ENCODE measurements around the gene EPHA10. TPM values are rescaled to one million over a fixed set of nuclear protein-coding genes. Genes with fewer than 3 reads are reported as not detected.
A peak's percentile ranks its signal among the peaks of the same experiment; 100 is the strongest.
"Not testable (repeated sequence)": the region's sequence is repeated elsewhere in the genome, so short reads cannot be mapped to it uniquely, and the experiment has no call there.

Gene EPHA10
- total and polyA plus RNA-seq, 4 donors, result 0.05 to 0.25 (median 0.12) TPM; not detected in 1

GRCh38 chr1:37697090-37697489 lies 67.8 kb downstream of the EPHA10 start:
- H3K27ac ChIP-seq (ENCODE audit: low read depth in 1 of 2, low read length in 2 of 2), result no peak overlapping the region
- WGBS, 2 donors, result 95 to 99% methylated on average over 2 of the region's 2 CpGs
- DNase-seq (no peak), ATAC-seq (ENCODE audit: low FRiP score) (no peak)
- H3K4me1 ChIP-seq (ENCODE audit: control insufficient read depth in 1 of 2, insufficient read depth in 2 of 2, low read length in 2 of 2), result no peaks in the 10 kb centered on the region
- H3K4me3 ChIP-seq (ENCODE audit: low read length in 2 of 2), result no peak overlapping the region
- intact Hi-C loops (cut with DNase I), result loop anchor here in 1 of 2 donors (5.0 kb wide), 1 partner anchor 110 kb away; the partner anchor contains the start of genes C1orf122 and YRDC
- no peaks in the 10 kb centered on the region for H3K9me3 ChIP-seq (ENCODE audit: control insufficient read depth, low read length)
- H3K36me3 ChIP-seq (ENCODE audit: control insufficient read depth in 1 of 2, insufficient read depth in 2 of 2, low read length in 1 of 2), result no peaks in the 10 kb centered on the region
- H3K27me3 ChIP-seq (ENCODE audit: control insufficient read depth in 1 of 2, insufficient read depth in 2 of 2, low read length in 1 of 2), result no peaks in the 10 kb centered on the region

GRCh38 chr1:37692834-37693175 lies 72.1 kb downstream of the EPHA10 start:
- H3K36me3 ChIP-seq (ENCODE audit: control insufficient read depth in 1 of 2, insufficient read depth in 2 of 2, low read length in 1 of 2), result no peaks in the 10 kb centered on the region
- WGBS, 2 donors, result 1 to 2% methylated on average over 16 of the region's 16 CpGs
- intact Hi-C loops (cut with DNase I), result loop anchor here in 1 of 2 donors (5.0 kb wide), 2 partner anchors 96 to 114 kb away; partner anchors contain the start of genes C1orf122, GNL2 and YRDC
- no peaks in the 10 kb centered on the region for H3K4me1 ChIP-seq (ENCODE audit: control insufficient read depth in 1 of 2, insufficient read depth in 2 of 2, low read length in 2 of 2)
- H3K9me3 ChIP-seq (ENCODE audit: control insufficient read depth, low read length), result no peaks in the 10 kb centered on the region
- peak overlapping the region; percentile 0 to 57 for H3K4me3 ChIP-seq (ENCODE audit: low read length in 2 of 2)
- H3K27me3 ChIP-seq (ENCODE audit: control insufficient read depth in 1 of 2, insufficient read depth in 2 of 2, low read length in 1 of 2), result no peaks in the 10 kb centered on the region
- ATAC-seq (ENCODE audit: low FRiP score) (no peak), DNase-seq (no peak)
- H3K27ac ChIP-seq (ENCODE audit: low read depth in 1 of 2, low read length in 2 of 2), result no peak overlapping the region

- H3K27me3 ChIP-seq (ENCODE audit: control insufficient read depth in 1 of 2, insufficient read depth in 2 of 2, low read length in 1 of 2), result no peaks in the 10 kb centered on the region
- H3K27ac ChIP-seq (ENCODE audit: low read depth in 1 of 2, low read length in 2 of 2), result peak within 1 kb of the TSS in 1 of 2 donors; percentile 50
- no peaks in the 10 kb centered on the region for H3K9me3 ChIP-seq (ENCODE audit: control insufficient read depth, low read length)
- peak; percentile 99 for DNase-seq
- no peaks in the 10 kb centered on the region for H3K4me1 ChIP-seq (ENCODE audit: control insufficient read depth in 1 of 2, insufficient read depth in 2 of 2, low read length in 2 of 2)
- H3K4me3 ChIP-seq (ENCODE audit: low read length in 2 of 2), result peak within 1 kb of the TSS; percentile 55 to 57
- ATAC-seq (ENCODE audit: low FRiP score), result peak; percentile 97
- intact Hi-C loops (cut with DNase I), result loop anchor here in 1 of 2 donors (5.0 kb wide), 2 partner anchors 95 to 115 kb away; partner anchors contain the start of genes C1orf122, GNL2 and YRDC
- H3K36me3 ChIP-seq (ENCODE audit: control insufficient read depth in 1 of 2, insufficient read depth in 2 of 2, low read length in 1 of 2), result no peaks in the 10 kb centered on the region
- WGBS, 2 donors, result 0 to 1% methylated on average over 54 of the region's 54 CpGs
Measured at GRCh38 chr1:37692078-37692833, 72.7 kb downstream of the EPHA10 start, which contains the start of gene CDCA8. Gene CDCA8 (plus strand): TSS chr1:37692516. CDS start chr1:37692691, 175 bp downstream.

- WGBS, 2 donors, result 1 to 2% methylated on average over 43 to 45 of the region's 45 CpGs
- intact Hi-C loops (cut with DNase I), result loop anchor here in 1 of 2 donors (5.0 kb wide), 2 partner anchors 94 to 116 kb away; partner anchors contain the start of genes C1orf122, GNL2 and YRDC
- ATAC-seq (ENCODE audit: low FRiP score) (peak; percentile 31), DNase-seq (peak; percentile 70 to 83)
- Histone ChIP-seq H3K9me3 (ENCODE audit: control insufficient read depth, low read length) (no peaks in the 10 kb centered on the region), H3K4me1 (ENCODE audit: control insufficient read depth in 1 of 2, insufficient read depth in 2 of 2, low read length in 2 of 2) (no peaks in the 10 kb centered on the region), H3K4me3 (ENCODE audit: low read length in 2 of 2) (peak overlapping the region; percentile 46 to 55), H3K27me3 (ENCODE audit: control insufficient read depth in 1 of 2, insufficient read depth in 2 of 2, low read length in 1 of 2) (no peaks in the 10 kb centered on the region), H3K27ac (ENCODE audit: low read depth in 1 of 2, low read length in 2 of 2) (peak overlapping the region in 1 of 2 donors; percentile 50), H3K36me3 (ENCODE audit: control insufficient read depth in 1 of 2, insufficient read depth in 2 of 2, low read length in 1 of 2) (no peaks in the 10 kb centered on the region)
Measured at GRCh38 chr1:37691497-37692077, 73.3 kb downstream of the EPHA10 start.

GRCh38 chr1:37688926-37689325 lies 76.0 kb downstream of the EPHA10 start:
- DNase-seq (no peak), ATAC-seq (ENCODE audit: low FRiP score) (no peak)
- H3K4me1 ChIP-seq (ENCODE audit: control insufficient read depth in 1 of 2, insufficient read depth in 2 of 2, low read length in 2 of 2), result no peaks in the 10 kb centered on the region
- no peaks in the 10 kb centered on the region for H3K27me3 ChIP-seq (ENCODE audit: control insufficient read depth in 1 of 2, insufficient read depth in 2 of 2, low read length in 1 of 2)
- H3K9me3 ChIP-seq (ENCODE audit: control insufficient read depth, low read length), result no peaks in the 10 kb centered on the region
- H3K36me3 ChIP-seq (ENCODE audit: control insufficient read depth in 1 of 2, insufficient read depth in 2 of 2, low read length in 1 of 2), result peaks cover 0 to 3% of the 10 kb centered on the region in 2 donors
- intact Hi-C loops (cut with DNase I), result no loop called here
- H3K27ac ChIP-seq (ENCODE audit: low read depth in 1 of 2, low read length in 2 of 2), result no peak overlapping the region
- H3K4me3 ChIP-seq (ENCODE audit: low read length in 2 of 2), result no peak overlapping the region
- WGBS, 2 donors, result 74 to 78% methylated on average over 4 of the region's 4 CpGs

- DNase-seq; intact Hi-C loops (cut with DNase I); H3K36me3 ChIP-seq (ENCODE audit: control insufficient read depth in 1 of 2, insufficient read depth in 2 of 2, low read length in 1 of 2); H3K4me1 ChIP-seq (ENCODE audit: control insufficient read depth in 1 of 2, insufficient read depth in 2 of 2, low read length in 2 of 2); H3K9me3 ChIP-seq (ENCODE audit: control insufficient read depth, low read length); H3K27ac ChIP-seq (ENCODE audit: low read depth in 1 of 2, low read length in 2 of 2); H3K27me3 ChIP-seq (ENCODE audit: control insufficient read depth in 1 of 2, insufficient read depth in 2 of 2, low read length in 1 of 2); ATAC-seq (ENCODE audit: low FRiP score); H3K4me3 ChIP-seq (ENCODE audit: low read length in 2 of 2): not testable (repeated sequence)
- WGBS, 2 donors, result 90 to 93% methylated on average over 2 of the region's 2 CpGs
Measured at GRCh38 chr1:37687764-37688163, 77.2 kb downstream of the EPHA10 start.

GRCh38 chr1:37685722-37686121 lies 79.2 kb downstream of the EPHA10 start:
- no peak overlapping the region for H3K27ac ChIP-seq (ENCODE audit: low read depth in 1 of 2, low read length in 2 of 2)
- DNase-seq (no peak), ATAC-seq (ENCODE audit: low FRiP score) (no peak)
- H3K27me3 ChIP-seq (ENCODE audit: control insufficient read depth in 1 of 2, insufficient read depth in 2 of 2, low read length in 1 of 2), result no peaks in the 10 kb centered on the region
- H3K4me1 ChIP-seq (ENCODE audit: control insufficient read depth in 1 of 2, insufficient read depth in 2 of 2, low read length in 2 of 2), result no peaks in the 10 kb centered on the region
- H3K4me3 ChIP-seq (ENCODE audit: low read length in 2 of 2), result no peak overlapping the region
- no peaks in the 10 kb centered on the region for H3K9me3 ChIP-seq (ENCODE audit: control insufficient read depth, low read length)
- intact Hi-C loops (cut with DNase I), result no loop called here
- peaks cover 0 to 7% of the 10 kb centered on the region in 2 donors for H3K36me3 ChIP-seq (ENCODE audit: control insufficient read depth in 1 of 2, insufficient read depth in 2 of 2, low read length in 1 of 2)
- 91 to 93% methylated on average over 3 of the region's 3 CpGs for WGBS, 2 donors

GRCh38 chr1:37684182-37684581 lies 80.7 kb downstream of the EPHA10 start:
- H3K4me1 ChIP-seq (ENCODE audit: control insufficient read depth in 1 of 2, insufficient read depth in 2 of 2, low read length in 2 of 2); H3K27ac ChIP-seq (ENCODE audit: low read depth in 1 of 2, low read length in 2 of 2); ATAC-seq (ENCODE audit: low FRiP score); H3K36me3 ChIP-seq (ENCODE audit: control insufficient read depth in 1 of 2, insufficient read depth in 2 of 2, low read length in 1 of 2); H3K4me3 ChIP-seq (ENCODE audit: low read length in 2 of 2); DNase-seq; H3K9me3 ChIP-seq (ENCODE audit: control insufficient read depth, low read length); H3K27me3 ChIP-seq (ENCODE audit: control insufficient read depth in 1 of 2, insufficient read depth in 2 of 2, low read length in 1 of 2): not testable (repeated sequence)
- WGBS, 2 donors, result 88 to 92% methylated on average over 9 of the region's 9 CpGs
- intact Hi-C loops (cut with DNase I), result loop anchor here (5.0 kb wide), 3 partner anchors 82 to 232 kb away; no protein-coding TSS in a partner anchor

All from aorta (tissue), 5 donors.